DND-41 (cell line): ENCODE measurements around the gene LTN1.

Experiments used
- CTCF ChIP-seq: IDR thresholded peaks from 2 replicates; pipeline ENCODE4 v1.5.1; 2012; ENCODE audit warnings: borderline replicate concordance, low read length, moderate library complexity, mild to moderate bottlenecking; ENCODE audit not compliant: poor library complexity, severe bottlenecking; ENCODE audit errors: extremely low read depth
- EZH2 ChIP-seq: IDR thresholded peaks from 3 replicates; pipeline ENCODE4 v1.6.1; 2012; ENCODE audit warnings: borderline replicate concordance, low read depth, mild to moderate bottlenecking, moderate library complexity, low read length, inconsistent platforms; ENCODE audit not compliant: severe bottlenecking

GRCh38 chr21:29034678-29035077, 42.0 kb upstream of the LTN1 start:
- TF ChIP-seq CTCF (no peak), EZH2 (no peak)
